Nephron (organoid): ENCODE data around the gene BMPER.

Source experiments
- H3K27ac Mint-ChIP-seq, 3 experiments: 2 replicates each; pipeline ENCODE4 v1.8.0; 2020; ENCODE audit warnings: mixed read lengths in 3 of 3, mild to moderate bottlenecking in 2 of 3, moderate library complexity in 1 of 3
- H3K27me3 Mint-ChIP-seq: 2 replicates; pipeline ENCODE4 v1.8.0; 2021; ENCODE audit warnings: low read depth, mild to moderate bottlenecking, moderate library complexity, mixed read lengths
- H3K36me3 Mint-ChIP-seq: 2 replicates; pipeline ENCODE4 v1.8.0; 2020; ENCODE audit warnings: low read depth, mixed read lengths
- H3K4me1 Mint-ChIP-seq: 2 replicates; pipeline ENCODE4 v1.8.0; 2020; ENCODE audit warnings: mixed read lengths
- H3K4me3 Mint-ChIP-seq, 3 experiments: 2 replicates each; pipeline ENCODE4 v1.8.0; 2020; ENCODE audit warnings: mild to moderate bottlenecking in 3 of 3, mixed read lengths in 3 of 3, moderate library complexity in 2 of 3
- H3K9me3 Mint-ChIP-seq: 2 replicates; pipeline ENCODE4 v1.8.0; 2020; ENCODE audit warnings: mixed read lengths
- TF ChIP-seq, protein P1 (sequence below), 3 experiments: fragments of 200-600 bp; sonication (generic); IDR thresholded peaks; one replicate each; pipeline ENCODE4 v1.5.0; 2021; ENCODE audit warnings: antibody characterized with exemption in 3 of 3; ENCODE audit not compliant: unreplicated experiment in 3 of 3

Gene BMPER

DNA sequence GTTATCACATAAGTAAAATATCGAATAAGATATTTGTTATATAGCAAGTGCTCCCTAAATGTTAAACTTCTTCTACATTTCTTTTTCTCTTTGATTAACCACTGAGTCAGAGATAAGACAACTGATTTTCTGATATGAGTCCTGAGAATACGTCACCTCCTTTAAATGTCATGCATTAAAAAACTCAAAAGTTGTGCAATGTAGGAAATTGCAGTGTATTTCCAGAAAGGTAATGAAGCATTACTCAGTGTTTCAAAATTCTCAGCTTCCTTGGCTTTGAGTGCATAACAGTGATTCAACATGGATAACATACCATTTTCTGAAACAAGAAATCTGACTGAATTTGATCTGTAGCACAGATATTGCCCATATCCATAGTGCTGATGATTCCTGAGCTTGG is 155.8 kb downstream of the BMPER start:
- no peaks in the 10 kb centered on the region for H3K9me3 Mint-ChIP-seq
- peaks cover 10% of the 10 kb centered on the region for H3K36me3 Mint-ChIP-seq
- H3K27ac Mint-ChIP-seq = no peak overlapping the region
- H3K4me3 Mint-ChIP-seq = no peak overlapping the region
- TF ChIP-seq, protein P1, sequence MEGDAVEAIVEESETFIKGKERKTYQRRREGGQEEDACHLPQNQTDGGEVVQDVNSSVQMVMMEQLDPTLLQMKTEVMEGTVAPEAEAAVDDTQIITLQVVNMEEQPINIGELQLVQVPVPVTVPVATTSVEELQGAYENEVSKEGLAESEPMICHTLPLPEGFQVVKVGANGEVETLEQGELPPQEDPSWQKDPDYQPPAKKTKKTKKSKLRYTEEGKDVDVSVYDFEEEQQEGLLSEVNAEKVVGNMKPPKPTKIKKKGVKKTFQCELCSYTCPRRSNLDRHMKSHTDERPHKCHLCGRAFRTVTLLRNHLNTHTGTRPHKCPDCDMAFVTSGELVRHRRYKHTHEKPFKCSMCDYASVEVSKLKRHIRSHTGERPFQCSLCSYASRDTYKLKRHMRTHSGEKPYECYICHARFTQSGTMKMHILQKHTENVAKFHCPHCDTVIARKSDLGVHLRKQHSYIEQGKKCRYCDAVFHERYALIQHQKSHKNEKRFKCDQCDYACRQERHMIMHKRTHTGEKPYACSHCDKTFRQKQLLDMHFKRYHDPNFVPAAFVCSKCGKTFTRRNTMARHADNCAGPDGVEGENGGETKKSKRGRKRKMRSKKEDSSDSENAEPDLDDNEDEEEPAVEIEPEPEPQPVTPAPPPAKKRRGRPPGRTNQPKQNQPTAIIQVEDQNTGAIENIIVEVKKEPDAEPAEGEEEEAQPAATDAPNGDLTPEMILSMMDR (IDR thresholded peaks at IDR 0.05; ENCODE audit: unreplicated experiment in 3 of 3) = no peak
- no peaks in the 10 kb centered on the region for H3K27me3 Mint-ChIP-seq
- peaks cover 22% of the 10 kb centered on the region for H3K4me1 Mint-ChIP-seq

GRCh38 chr7:34062341-34062740 is 157.0 kb downstream of the BMPER start:
- Mint-ChIP-seq H3K9me3 (no peaks in the 10 kb centered on the region), H3K27me3 (no peaks in the 10 kb centered on the region), H3K4me3 (no peak overlapping the region), H3K27ac (no peak overlapping the region), H3K4me1 (peaks cover 29% of the 10 kb centered on the region), H3K36me3 (peaks cover 10% of the 10 kb centered on the region)
- TF ChIP-seq, protein P1 (IDR thresholded peaks at IDR 0.05; ENCODE audit: unreplicated experiment in 3 of 3) = no peak

DNA sequence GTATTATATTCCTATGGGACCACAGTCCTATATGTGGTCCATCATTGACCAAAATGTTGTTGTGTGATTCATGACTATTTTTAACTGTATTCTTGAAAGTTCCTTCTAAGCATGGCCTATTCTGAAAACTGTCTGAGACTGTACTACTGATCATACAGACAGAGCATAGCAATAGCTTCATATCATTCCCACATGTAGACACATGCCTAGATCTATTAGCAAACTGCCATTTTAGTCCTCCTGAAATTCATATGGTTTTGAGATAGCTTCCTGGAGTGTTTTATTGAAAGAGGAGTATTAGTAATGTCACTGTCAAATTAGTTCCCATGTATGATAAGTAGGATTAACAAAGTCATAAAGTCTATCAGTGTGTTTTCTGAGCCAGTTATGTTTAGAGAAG is 157.5 kb downstream of the BMPER start:
- H3K27me3 Mint-ChIP-seq = no peaks in the 10 kb centered on the region
- no peaks in the 10 kb centered on the region for H3K9me3 Mint-ChIP-seq
- TF ChIP-seq, protein P1 (IDR thresholded peaks at IDR 0.05; ENCODE audit: unreplicated experiment in 3 of 3) = no peak
- H3K36me3 Mint-ChIP-seq = peaks cover 10% of the 10 kb centered on the region
- H3K4me3 Mint-ChIP-seq = no peak overlapping the region
- no peak overlapping the region for H3K27ac Mint-ChIP-seq
- peaks cover 29% of the 10 kb centered on the region for H3K4me1 Mint-ChIP-seq

DNA sequence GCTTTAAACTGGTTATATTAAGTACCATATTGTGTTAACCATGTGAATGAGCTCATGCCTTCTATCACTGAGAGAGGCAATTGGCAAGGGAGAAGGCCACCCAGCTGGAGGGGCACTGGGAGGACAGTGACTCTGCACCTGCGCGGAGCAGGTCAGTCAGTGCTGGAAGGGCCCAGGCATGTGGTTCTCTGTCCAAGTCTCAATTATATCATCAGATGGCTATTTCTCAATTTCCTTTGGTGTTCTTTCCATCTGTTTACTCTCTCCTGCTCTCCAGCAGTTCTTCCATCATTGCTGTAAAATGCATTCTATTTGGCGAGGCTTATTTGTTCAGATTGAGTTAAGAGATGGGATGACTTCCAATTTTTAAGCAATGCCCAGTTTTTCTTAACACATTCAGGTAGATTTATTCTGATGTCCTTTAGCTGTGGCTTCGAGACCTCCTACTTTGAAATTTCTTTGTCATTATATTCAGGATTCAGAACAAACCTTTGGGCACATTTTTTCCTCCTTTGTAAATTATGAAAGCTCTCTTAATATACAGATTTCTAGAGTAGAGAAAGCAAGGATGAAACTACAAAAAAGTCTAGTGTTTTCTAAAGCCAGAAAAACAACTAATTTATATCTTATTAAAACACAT is 159.3 kb downstream of the BMPER start:
- TF ChIP-seq, protein P1 (IDR thresholded peaks at IDR 0.05; ENCODE audit: unreplicated experiment in 3 of 3) = no peak
- Mint-ChIP-seq H3K27ac (no peak overlapping the region), H3K36me3 (peaks cover 4% of the 10 kb centered on the region), H3K4me3 (no peak overlapping the region), H3K9me3 (no peaks in the 10 kb centered on the region), H3K27me3 (no peaks in the 10 kb centered on the region), H3K4me1 (peaks cover 19% of the 10 kb centered on the region)

- no peaks in the 10 kb centered on the region for H3K27me3 Mint-ChIP-seq
- H3K4me3 Mint-ChIP-seq = no peak overlapping the region
- peaks cover 28% of the 10 kb centered on the region for H3K4me1 Mint-ChIP-seq
- peaks cover 4% of the 10 kb centered on the region for H3K36me3 Mint-ChIP-seq
- no peak overlapping the region for H3K27ac Mint-ChIP-seq
- no peaks in the 10 kb centered on the region for H3K9me3 Mint-ChIP-seq
- TF ChIP-seq, protein P1 (IDR thresholded peaks at IDR 0.05; ENCODE audit: unreplicated experiment in 3 of 3) = no peak
Measured at GRCh38 chr7:34066411-34066810, 161.1 kb downstream of the BMPER start.
